OCI-LY7 (cell line): ENCODE data around the gene NKX2-2.

Source experiments
- EZH2phosphoT487 ChIP-seq: fragments of 200-600 bp; sonication (generic); IDR thresholded peaks from 2 replicates; pipeline ENCODE4 v1.6.1; 2018; ENCODE audit warnings: low read depth, borderline replicate concordance, mild to moderate bottlenecking, mixed run types, antibody characterized with exemption, low read length, moderate library complexity, mixed read lengths
- TF ChIP-seq, protein P1 (sequence below): fragments of 200-600 bp; sonication (generic); conservative IDR thresholded peaks from 2 replicates; pipeline ENCODE4 v1.5.1; 2014; ENCODE audit warnings: mild to moderate bottlenecking, antibody characterized with exemption, low read length, moderate library complexity, mixed read lengths

DNA sequence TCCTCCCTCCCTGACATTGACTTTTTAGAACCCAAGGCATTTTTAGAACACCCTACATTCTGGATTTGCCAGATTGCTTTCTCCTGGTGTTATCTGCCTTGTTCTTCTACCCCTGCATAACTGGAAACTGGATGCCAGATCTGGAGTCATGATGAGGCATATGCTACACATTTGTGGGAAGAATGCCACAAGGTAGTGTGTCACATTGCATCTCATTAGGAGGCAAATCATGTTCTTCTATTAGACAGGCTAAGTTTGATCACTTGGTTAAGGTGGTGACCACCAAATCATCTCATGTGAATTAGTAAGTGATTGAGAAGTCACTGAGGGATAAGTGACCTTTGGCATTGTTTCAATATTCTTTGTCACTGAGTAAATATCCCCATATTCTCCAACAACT is 12.9 kb upstream of the NKX2-2 start:
- TF ChIP-seq, protein P1, sequence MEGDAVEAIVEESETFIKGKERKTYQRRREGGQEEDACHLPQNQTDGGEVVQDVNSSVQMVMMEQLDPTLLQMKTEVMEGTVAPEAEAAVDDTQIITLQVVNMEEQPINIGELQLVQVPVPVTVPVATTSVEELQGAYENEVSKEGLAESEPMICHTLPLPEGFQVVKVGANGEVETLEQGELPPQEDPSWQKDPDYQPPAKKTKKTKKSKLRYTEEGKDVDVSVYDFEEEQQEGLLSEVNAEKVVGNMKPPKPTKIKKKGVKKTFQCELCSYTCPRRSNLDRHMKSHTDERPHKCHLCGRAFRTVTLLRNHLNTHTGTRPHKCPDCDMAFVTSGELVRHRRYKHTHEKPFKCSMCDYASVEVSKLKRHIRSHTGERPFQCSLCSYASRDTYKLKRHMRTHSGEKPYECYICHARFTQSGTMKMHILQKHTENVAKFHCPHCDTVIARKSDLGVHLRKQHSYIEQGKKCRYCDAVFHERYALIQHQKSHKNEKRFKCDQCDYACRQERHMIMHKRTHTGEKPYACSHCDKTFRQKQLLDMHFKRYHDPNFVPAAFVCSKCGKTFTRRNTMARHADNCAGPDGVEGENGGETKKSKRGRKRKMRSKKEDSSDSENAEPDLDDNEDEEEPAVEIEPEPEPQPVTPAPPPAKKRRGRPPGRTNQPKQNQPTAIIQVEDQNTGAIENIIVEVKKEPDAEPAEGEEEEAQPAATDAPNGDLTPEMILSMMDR = no peak
- TF ChIP-seq EZH2phosphoT487 = no peak
